Fibroblast of the aortic adventitia (primary cell): Measurements from ENCODE around the gene MYL11. TPM values are rescaled to one million over a fixed set of nuclear protein-coding genes. Genes with fewer than 3 reads are reported as not detected.

Source experiments
- DNase-seq: peaks from one replicate; pipeline ENCODE4 v3.0.0-alpha.2; 2010; ENCODE audit warnings: low read depth
- H3K4me3 ChIP-seq: 2 replicates; pipeline ENCODE4 v1.5.1; 2011; ENCODE audit warnings: low read depth, mild to moderate bottlenecking, control low read depth, low read length, moderate library complexity
- CTCF ChIP-seq: IDR thresholded peaks from 2 replicates; pipeline ENCODE4 v1.5.1; 2011; ENCODE audit warnings: mild to moderate bottlenecking, low read length, control low read depth, inconsistent platforms; ENCODE audit not compliant: insufficient read depth
- total RNA-seq: library from RNA; depleted of rRNA; stranded (reverse); fragments of >200 nt; gene quantifications from 2 replicates; pipeline ENCODE4 v1.2.3, GENCODE V29; 2012; ENCODE audit warnings: low replicate concordance

The MYL11 gene
- total RNA-seq, 1 donor = not detected

- no peak for DNase-seq
- H3K4me3 ChIP-seq = peak overlapping the region; percentile 62
- TF ChIP-seq CTCF = no peak
These were observed 25.0 kb downstream of the MYL11 start for GRCh38 chr16:30399435-30400186.

DNA sequence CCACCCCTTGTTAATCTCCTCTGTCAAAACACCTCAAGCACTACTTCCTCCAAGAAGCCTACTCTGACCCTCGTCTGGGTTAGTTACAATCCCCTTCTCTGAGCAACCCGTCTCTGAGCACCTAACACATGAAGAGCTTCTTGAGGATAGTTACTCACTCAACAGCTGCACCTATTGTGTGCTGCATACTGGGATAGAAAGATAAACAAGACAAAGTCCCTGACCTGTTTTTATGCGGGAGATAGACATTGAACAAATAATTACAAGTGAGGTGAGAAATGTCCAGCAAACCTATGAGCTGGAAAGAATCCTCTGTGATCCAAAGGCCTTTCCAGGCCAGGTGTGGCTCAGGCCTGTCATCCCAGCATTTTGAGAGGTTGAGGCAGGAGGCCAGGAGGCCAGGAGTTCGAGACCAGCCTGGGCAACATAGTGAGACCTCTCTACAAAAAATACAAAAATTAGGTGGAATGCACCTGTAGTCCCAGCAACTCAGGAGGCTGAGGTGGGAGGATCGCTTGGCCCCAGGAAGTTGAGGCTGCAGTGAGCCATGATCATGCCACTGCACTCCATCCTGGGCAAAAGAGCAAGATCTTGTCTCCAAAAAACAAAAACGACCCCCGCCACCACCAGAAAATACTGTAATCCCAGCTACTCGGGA, 27.3 kb downstream of the MYL11 start:
- no peak overlapping the region for H3K4me3 ChIP-seq
- no peak for TF ChIP-seq CTCF
- DNase-seq = no peak

DNA sequence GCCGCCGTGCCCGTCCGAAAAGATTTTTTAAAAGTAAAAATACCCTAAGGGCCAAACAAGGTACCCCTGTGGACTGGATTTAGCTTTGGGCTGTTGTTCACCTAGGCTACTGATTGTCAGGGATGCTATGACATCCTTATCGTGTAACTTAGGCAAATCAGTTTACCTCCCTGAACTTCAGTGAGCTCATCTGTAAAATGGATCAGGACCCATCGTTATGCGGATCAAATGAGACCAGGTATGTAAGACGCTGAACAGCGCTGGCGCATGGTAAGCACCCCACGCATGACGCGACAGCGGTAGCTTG, 32.1 kb downstream of the MYL11 start:
- no peak for DNase-seq
- H3K4me3 ChIP-seq = peak overlapping the region; percentile 77
- no peak for TF ChIP-seq CTCF

DNA sequence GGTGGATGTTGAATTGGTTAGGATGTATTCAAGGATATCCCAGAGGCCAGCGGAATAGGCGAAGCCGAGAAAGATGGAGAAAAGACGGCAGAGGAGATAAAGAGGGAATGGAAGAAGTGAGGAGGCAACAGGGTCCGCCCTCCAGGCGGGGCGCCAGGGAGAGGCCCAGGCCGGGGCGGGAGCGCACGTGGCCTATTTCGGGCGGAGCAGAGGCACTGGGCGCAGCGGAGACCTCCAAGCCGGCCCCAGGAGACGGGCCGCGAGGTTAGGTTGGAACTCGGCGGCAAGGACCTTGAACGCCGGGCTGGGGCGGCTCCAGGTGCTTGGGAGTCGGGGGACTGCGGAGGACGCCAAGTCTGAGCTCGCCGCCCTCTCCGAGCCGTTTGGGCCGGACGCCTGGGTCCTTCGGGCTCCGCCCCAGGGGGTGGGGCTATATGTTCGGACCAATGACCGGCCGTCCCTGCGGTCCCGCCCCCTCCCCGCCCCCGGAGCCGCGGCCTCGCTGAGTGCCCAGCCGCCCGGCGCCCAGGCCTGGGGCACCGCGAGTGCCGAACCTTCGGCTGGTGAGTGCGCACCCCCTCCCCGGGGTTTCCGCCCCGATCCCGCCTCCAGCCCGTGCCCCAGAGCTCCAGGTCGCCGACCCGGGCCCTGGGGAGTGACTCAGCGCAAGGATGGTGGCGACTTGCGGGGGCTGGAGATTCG, 32.7 kb downstream of the MYL11 start, which contains the start of gene ZNF771:
TSS of gene ZNF771 (plus strand) at position 505 of the 702 bp plus-strand sequence. CDS start 448 bp downstream, outside the sequence.
- peak; percentile 85 for DNase-seq
- TF ChIP-seq CTCF = no peak
- peak within 1 kb of the TSS; percentile 77 for H3K4me3 ChIP-seq

GRCh38 chr16:30407804-30408534, 33.4 kb downstream of the MYL11 start:
- DNase-seq = no peak
- no peak for TF ChIP-seq CTCF
- peak overlapping the region; percentile 77 for H3K4me3 ChIP-seq
